SK-N-SH treated with all-trans-retinoic acid at 6 μM for 48 hours (cell line): ENCODE measurements around the gene PIGA.

Experiments used
- ATAC-seq: fragments of 200-7000 bp; cut with Tn5 transposase; 3 replicates; pipeline ENCODE4 v1.9.1; 2020; ENCODE audit warnings: mild to moderate bottlenecking, moderate library complexity
- ARNTL ChIP-seq: fragments of 450-650 bp; formaldehyde crosslinking; IDR thresholded peaks from 2 replicates; pipeline ENCODE4 v1.5.0; 2020; ENCODE audit warnings: low read depth, mild to moderate bottlenecking, moderate library complexity, borderline replicate concordance
- CREB5 ChIP-seq: fragments of 250-450 bp; sonication (Bioruptor Pico); IDR thresholded peaks from 2 replicates; pipeline ENCODE4 v1.5.1; 2020; ENCODE audit warnings: low read depth, mild to moderate bottlenecking, moderate library complexity
- CSRNP3 ChIP-seq: fragments of 250-450 bp; sonication (Bioruptor Pico); IDR thresholded peaks from 2 replicates; pipeline ENCODE4 v1.5.1; 2021; ENCODE audit warnings: mild to moderate bottlenecking, moderate library complexity
- ESRRG ChIP-seq: fragments of 250-450 bp; sonication (Bioruptor Pico); IDR thresholded peaks from 2 replicates; pipeline ENCODE4 v1.6.1; 2021; ENCODE audit warnings: mild to moderate bottlenecking
- GLIS3 ChIP-seq: fragments of 250-450 bp; sonication (Bioruptor Pico); IDR thresholded peaks from 2 replicates; pipeline ENCODE4 v1.5.0; 2020; ENCODE audit warnings: mild to moderate bottlenecking, moderate library complexity
- ISL1 ChIP-seq: fragments of 250-450 bp; sonication (Bioruptor Pico); IDR thresholded peaks from 2 replicates; pipeline ENCODE4 v2.1.2; 2022; ENCODE audit warnings: mild to moderate bottlenecking, moderate library complexity
- OSR1 ChIP-seq: fragments of 250-450 bp; sonication (Bioruptor Pico); IDR thresholded peaks from 2 replicates; pipeline ENCODE4 v1.8.0; 2022; ENCODE audit warnings: moderate library complexity, mild to moderate bottlenecking, inconsistent platforms
- PATZ1 ChIP-seq: fragments of 250-450 bp; sonication (Bioruptor Pico); IDR thresholded peaks from 2 replicates; pipeline ENCODE4 v1.8.0; 2020; ENCODE audit warnings: mild to moderate bottlenecking, moderate library complexity, borderline replicate concordance
- POU6F1 ChIP-seq: fragments of 250-450 bp; sonication (Bioruptor Pico); IDR thresholded peaks from 2 replicates; pipeline ENCODE4 v1.8.0; 2021; ENCODE audit warnings: low read depth, mild to moderate bottlenecking, moderate library complexity, borderline replicate concordance
- RARB ChIP-seq: fragments of 250-450 bp; sonication (Bioruptor Pico); IDR thresholded peaks from 2 replicates; pipeline ENCODE4 v1.8.0; 2021; ENCODE audit warnings: mild to moderate bottlenecking, moderate library complexity
- SNAI2 ChIP-seq: fragments of 250-450 bp; sonication (Bioruptor Pico); IDR thresholded peaks from 2 replicates; pipeline ENCODE4 v1.5.0; 2020; ENCODE audit warnings: mild to moderate bottlenecking, moderate library complexity
- TOX ChIP-seq: fragments of 250-450 bp; sonication (Bioruptor Pico); IDR thresholded peaks from 2 replicates; pipeline ENCODE4 v1.8.0; 2021; ENCODE audit warnings: mild to moderate bottlenecking, moderate library complexity, borderline replicate concordance
- TSHZ2 ChIP-seq: fragments of 250-450 bp; sonication (Bioruptor Pico); IDR thresholded peaks from 2 replicates; pipeline ENCODE4 v1.5.0; 2020; ENCODE audit warnings: mild to moderate bottlenecking, moderate library complexity
- ZC3H10 ChIP-seq: fragments of 250-450 bp; sonication (Bioruptor Pico); IDR thresholded peaks from 2 replicates; pipeline ENCODE4 v1.5.1; 2021; ENCODE audit warnings: mild to moderate bottlenecking, moderate library complexity
- ZFP3 ChIP-seq: fragments of 250-450 bp; sonication (Bioruptor Pico); IDR thresholded peaks from 2 replicates; pipeline ENCODE4 v1.5.0; 2020; ENCODE audit warnings: mild to moderate bottlenecking, moderate library complexity
- ZFP30 ChIP-seq: fragments of 450-650 bp; formaldehyde crosslinking; IDR thresholded peaks from 2 replicates; pipeline ENCODE4 v1.5.0; 2022; ENCODE audit warnings: mild to moderate bottlenecking, moderate library complexity
- ZNF565 ChIP-seq: fragments of 450-650 bp; formaldehyde crosslinking; conservative IDR thresholded peaks from 2 replicates; pipeline ENCODE4 v1.5.0; 2020; ENCODE audit warnings: low read depth, mild to moderate bottlenecking, moderate library complexity
- ZNF8 ChIP-seq: fragments of 450-650 bp; formaldehyde crosslinking; IDR thresholded peaks from 2 replicates; pipeline ENCODE4 v1.5.0; 2020; ENCODE audit warnings: mild to moderate bottlenecking, moderate library complexity

The PIGA gene

GRCh38 chrX:15358533-15358932, 23.2 kb upstream of the PIGA start (continued):
- no peak for TF ChIP-seq TSHZ2 (CRISPR knock-in tag)
- TF ChIP-seq ZFP30 (CRISPR knock-in tag), result no peak
- TF ChIP-seq TOX (CRISPR knock-in tag), result no peak
- no peak for TF ChIP-seq ZC3H10 (CRISPR knock-in tag)
- TF ChIP-seq GLIS3 (CRISPR knock-in tag), result no peak

GRCh38 chrX:15356444-15356843, 21.1 kb upstream of the PIGA start:
- TF ChIP-seq ISL1 (CRISPR knock-in tag), result 0 out of 2 replicates have a peak, but pooled peaks have one; percentile 31
- no peak for TF ChIP-seq ZNF565 (CRISPR knock-in tag)
- no peak for ATAC-seq

- TF ChIP-seq GLIS3 (CRISPR knock-in tag), result no peak
- TF ChIP-seq PATZ1 (CRISPR knock-in tag), result no peak
- TF ChIP-seq CSRNP3 (CRISPR knock-in tag), result no peak
- TF ChIP-seq ESRRG (CRISPR knock-in tag), result no peak
- no peak for TF ChIP-seq TOX (CRISPR knock-in tag)
- TF ChIP-seq RARB (CRISPR knock-in tag), result no peak
- no peak for TF ChIP-seq ZNF565 (CRISPR knock-in tag)
- no peak for TF ChIP-seq SNAI2
- no peak for TF ChIP-seq ARNTL (CRISPR knock-in tag)
- ATAC-seq, result peak; percentile 11; the same call in 2 of the 3 replicates
These were observed 15.1 kb upstream of the PIGA start for GRCh38 chrX:15350329-15350996.

GRCh38 chrX:15349046-15349445, 13.7 kb upstream of the PIGA start:
- peak; percentile 98 for ATAC-seq
- TF ChIP-seq ZNF8 (no peak), OSR1 (CRISPR knock-in tag) (no peak), ZFP3 (CRISPR knock-in tag) (no peak), CSRNP3 (CRISPR knock-in tag) (no peak), ISL1 (CRISPR knock-in tag) (no peak), ZNF565 (CRISPR knock-in tag) (no peak), POU6F1 (no peak), TSHZ2 (CRISPR knock-in tag) (no peak), CREB5 (no peak)
